Measurements from ENCODE around the gene MMP27.
"Not testable (repeated sequence)": the region's sequence is repeated elsewhere in the genome, so short reads cannot be mapped to it uniquely, and the experiment has no call there.

MMP27 gene

DNA sequence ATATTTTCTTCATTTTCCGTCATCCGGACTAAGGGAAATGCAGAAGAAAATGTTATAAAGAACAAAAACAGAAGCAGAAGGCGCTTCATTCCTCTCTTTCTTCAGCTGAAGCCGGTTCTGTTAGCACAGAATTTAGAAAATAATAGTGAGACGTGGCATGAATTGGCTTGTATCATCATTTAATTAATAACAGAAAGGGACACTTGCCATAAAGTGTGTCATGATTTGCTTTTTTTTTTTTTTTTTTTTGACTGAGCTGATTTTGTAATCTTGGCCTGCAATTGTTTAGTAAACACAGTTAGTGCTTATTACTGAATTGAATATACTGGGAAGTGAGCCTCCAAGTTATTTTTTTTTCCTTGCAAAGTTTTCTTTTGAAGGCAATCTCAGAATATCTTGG, at the start of gene MMP27:
TSS of gene MMP27 (minus strand) at position 144 of the 400 bp plus-strand sequence. CDS start at position 89, 55 bp downstream.
- no peak for DNase-seq

DNA sequence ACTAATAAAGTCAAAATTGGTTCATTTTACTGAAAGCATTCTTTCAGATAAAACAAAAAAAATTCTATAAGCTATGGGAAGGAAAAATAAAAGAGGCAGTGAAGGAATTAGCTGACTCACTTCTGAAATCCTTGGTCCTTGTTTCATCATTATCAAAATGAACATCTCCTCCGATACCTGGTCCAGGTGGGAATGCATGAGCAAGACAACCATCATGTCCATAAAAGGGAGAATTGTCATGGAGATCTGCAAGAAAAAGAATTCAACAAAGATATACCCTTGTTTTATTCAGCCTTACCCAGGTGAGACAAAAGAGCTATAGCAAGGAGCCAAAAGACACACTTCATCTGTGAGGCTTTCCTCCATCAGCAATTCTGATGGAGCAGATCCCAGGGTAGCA, 47.7 kb upstream of the MMP27 start:
- no peak for DNase-seq

- no peak for DNase-seq
These were observed 46.1 kb upstream of the MMP27 start for GRCh38 chr11:102751673-102752072.

GRCh38 chr11:102749101-102749722, 43.6 kb upstream of the MMP27 start:
- DNase-seq: no peak

- not testable (repeated sequence) for DNase-seq
These were observed 41.4 kb upstream of the MMP27 start for GRCh38 chr11:102746746-102747578.

DNA sequence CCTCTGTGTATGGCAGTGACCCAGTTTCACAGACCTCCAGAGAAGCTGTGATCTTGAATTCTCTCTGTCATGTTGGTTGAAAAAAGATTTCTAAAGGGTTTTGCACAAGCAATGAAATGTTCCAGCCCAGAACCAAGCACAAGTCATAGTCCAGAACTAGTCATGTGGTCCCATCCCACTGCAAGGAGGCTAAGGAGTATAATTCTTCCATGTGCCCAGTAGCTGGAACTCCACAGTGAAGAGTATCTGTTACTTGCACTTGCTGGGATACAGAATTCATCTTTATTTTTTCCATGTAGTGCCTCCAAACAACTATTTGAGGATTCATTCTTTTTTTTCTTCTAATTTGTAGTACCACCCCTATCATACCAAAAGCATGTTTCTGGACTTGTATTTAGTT, 29.1 kb upstream of the MMP27 start:
- no peak for DNase-seq

DNA sequence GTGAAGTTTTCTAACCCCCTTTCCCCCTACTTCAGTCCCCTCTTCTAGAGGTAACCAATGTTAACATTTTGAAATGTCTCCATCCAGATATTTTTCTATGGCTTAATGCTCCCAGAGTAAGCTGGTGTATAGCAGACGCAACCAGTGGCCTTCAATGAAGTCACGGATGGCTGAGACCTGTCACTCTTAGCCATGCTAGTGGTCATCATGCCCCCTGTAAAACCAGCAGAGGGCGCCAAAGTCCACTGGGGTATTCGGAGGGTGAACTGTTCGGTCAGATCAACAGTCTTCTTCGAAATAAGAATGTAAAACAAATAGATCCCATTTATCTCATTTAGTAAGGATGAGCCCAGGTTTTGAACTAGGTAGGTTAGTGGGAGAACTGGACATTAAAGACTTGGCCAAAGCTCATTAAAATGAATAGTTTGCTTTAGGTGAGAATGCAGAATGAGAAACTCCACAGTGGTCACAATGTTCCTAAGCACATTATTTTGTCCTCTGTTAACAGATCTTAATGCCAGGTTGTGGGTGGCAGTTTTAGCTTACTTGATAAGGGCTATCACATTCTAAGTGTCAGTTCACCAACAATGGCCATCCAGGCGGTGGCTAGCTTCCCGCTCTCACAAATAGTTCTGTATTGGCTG, 27.8 kb upstream of the MMP27 start:
- DNase-seq: peak; percentile 66

DNA sequence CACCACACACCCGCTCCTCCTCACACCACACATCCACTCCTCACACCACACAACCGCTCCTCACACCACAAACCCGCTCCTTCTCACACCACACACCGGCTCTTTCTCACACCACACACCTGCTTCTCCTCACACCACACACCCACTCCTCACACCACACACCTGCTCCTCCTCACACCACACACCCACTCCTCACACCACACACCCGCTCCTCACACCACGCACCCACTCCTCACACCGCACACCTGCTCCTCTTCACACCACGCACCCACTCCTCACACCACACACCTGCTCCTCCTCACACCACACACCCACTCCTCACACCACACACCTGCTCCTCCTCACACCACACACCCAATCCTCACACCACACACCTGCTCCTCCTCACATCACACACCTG, 25.4 kb upstream of the MMP27 start:
- not testable (repeated sequence) for DNase-seq

DNA sequence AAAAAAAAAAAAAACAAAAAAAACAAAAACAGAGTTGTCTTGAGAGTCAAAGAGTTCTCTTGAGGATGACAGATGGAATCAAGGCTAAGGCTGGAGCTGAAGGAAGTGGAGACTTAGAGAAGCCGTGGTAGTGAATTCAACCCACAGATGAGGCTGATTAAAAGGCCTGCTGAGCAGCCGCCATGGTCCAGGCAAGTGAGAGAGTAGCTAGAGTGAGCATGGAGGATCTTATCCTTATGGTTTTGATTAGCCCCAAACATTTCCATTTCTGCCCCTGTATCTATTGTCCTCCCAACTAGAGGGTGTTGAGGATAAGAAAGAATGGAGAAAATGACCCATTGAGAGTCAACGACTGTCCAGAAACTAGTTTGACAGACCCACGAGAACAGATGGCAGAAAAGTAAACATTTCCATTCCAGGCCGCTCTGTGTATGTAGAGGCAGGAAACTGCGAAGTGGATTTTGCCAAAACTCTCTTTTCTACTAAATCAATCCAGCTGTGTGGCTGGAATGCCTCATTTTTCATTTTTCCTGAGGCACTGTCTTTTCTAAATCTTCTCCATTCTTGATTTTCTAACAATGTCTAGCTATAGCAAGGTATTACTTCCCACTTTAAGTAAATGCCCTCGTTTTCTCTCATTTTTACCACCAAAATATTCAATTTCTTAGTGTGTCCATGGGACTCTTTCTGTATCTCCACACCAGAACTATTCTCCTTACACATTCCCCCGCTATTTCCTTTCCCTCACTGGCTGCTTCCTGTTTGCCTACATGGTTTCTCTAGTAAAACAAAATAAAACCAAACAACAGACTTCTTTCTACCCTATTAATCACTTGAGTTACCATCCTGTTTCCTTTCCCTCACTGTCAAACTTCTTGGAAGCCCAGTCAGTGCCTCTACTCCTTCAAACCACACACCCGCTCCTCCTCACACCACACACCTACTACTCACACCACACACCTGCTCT, 24.6 kb upstream of the MMP27 start:
- DNase-seq: no peak

DNA sequence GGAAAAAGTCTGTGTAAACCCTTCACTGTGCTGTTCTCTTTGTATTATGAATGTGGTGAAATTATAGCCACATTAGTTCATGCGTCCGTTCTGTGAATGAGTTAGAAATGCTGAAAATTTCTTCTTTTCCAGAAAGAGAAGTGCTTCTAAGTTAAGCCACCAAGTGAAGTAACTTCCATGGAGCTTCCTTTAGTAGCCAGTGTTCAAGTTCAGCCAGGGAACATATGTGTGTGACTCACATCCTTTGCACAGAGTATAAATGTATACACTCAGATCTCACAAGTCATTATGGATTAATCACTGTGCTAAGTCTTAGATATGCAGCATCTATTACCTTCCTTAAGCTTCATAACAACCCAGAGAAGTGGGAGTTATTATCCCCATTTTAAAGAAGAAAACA, 22.3 kb upstream of the MMP27 start:
- DNase-seq: no peak

GRCh38 chr11:102724904-102725500, 19.4 kb upstream of the MMP27 start, which contains the start of gene MMP8:
TSS of gene MMP8 (minus strand) at chr11:102724954. CDS start at chr11:102724855, 99 bp downstream.
- no peak for DNase-seq

DNA sequence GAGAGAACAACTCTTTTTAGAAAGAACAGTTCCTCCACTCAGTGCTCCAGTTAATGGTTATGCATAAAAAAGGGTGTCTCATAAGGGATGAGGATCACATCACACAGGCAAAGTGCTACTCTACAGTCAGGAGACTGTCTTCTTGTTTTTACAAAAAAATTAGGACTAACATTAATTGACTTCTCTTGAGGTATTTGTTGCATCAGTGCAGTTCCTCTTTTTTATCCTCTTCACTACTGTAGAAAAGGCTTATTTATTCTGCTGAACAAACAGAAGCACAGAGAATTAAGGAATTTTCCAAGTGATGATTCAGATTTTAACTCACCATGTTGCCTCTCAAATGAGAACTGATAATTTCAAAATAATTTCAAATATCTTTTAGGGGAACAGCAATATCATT, 17.3 kb upstream of the MMP27 start:
- peak; percentile 29 for DNase-seq

DNA sequence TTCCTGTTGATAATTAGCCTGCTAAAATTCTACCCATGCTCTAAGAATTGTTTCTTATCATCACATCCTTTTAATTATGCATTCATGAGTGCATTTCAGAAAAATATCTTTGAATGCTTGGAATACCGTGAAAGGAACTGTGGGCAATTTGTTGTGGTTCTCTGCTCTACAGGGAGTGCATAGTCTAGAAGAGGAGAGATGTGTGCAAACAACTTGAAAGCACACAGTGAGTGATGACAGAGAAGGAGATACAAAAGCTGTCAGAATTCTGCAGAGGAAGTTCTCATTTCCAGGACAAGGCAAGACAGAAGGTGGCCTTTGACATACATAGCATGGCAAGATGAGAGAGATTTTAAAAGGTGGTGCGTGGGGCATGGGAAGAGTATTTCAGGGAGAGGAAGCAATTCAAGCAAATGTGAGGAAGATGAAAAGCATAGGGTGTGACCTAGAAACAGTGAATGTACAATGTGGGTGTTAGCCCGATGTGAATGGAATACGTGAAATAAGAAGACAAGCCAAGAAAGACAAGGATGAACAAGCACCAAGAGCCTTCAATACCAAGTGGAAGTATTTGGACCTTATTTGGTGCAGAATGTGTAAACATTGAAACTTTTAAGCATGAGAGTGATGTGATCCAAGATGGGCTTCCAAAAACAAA, 14.2 kb upstream of the MMP27 start:
- no peak for DNase-seq

DNA sequence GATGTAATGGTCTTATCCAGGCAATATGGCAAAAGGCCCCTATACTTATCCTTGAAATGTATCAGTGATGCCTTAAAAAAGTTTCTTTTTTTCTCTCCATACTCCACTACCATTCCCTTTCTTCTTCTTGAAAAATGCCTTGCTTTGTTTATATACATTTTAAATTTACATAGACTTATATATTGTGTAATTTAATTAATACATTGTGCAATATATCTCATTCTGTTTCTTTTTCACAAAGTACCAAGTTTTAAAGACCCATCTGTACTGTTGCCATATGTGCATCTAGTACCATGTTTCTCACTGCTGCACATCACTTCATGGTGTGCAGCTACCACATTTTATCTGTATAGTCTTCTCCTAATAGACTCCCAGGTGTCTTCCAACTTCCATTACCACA, 11.7 kb upstream of the MMP27 start:
- DNase-seq: no peak

- no peak for DNase-seq
These were observed 11.0 kb upstream of the MMP27 start for GRCh38 chr11:102716527-102716926.

DNA sequence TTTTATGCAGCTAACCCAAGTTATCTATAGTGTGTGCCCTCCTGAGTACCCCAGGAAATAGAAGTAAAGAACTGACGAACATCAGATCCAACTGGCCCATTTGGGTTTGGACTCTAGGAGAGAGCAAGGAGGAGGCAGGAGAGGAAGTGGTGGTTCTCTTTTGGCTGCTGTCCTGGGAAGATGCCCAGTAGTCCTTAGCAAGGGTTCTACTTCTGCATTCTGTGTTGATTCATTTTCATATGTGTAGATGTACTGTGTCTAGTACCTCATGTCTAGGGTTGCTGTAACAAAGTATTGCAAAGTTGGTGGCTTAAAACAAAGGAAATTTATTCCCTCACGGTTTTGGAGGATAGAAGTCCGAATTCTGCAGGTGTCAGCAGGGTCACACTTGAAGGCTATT, 6.6 kb upstream of the MMP27 start:
- no peak for DNase-seq

DNA sequence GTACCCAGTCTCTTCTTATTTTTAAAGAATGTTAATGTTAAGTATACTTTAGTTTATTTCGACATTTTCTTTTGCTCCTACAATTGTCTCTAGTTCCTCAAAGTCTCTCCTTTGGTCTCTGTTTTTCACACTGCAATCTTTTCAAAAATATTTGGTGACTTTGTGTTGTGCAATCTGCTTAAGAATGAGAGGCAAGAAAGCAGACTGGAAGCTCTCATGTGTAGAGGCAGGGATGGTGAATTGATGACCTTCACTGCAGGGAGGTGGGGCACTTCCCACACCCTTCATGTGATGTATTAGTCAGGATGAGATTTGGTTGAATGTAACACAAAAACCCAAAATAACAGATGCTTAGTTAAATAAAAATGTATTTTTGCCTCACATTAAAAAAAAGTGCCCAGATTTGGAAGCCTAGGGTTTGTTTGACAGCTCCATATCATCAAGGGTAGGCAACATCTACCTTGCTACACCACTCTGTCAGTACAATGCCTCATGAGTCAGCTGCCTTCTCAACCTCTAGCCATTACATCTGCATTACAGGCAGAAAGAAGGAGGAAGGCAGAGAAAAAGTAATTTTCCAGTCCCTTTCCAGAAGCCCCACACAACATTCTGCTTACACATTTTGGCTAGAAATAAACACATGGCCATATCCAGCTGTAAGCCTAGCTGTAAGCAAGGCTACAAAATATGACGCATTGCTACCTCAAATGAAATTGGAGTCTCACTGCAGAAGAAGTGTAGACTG, 3.8 kb upstream of the MMP27 start:
- DNase-seq: no peak

DNA sequence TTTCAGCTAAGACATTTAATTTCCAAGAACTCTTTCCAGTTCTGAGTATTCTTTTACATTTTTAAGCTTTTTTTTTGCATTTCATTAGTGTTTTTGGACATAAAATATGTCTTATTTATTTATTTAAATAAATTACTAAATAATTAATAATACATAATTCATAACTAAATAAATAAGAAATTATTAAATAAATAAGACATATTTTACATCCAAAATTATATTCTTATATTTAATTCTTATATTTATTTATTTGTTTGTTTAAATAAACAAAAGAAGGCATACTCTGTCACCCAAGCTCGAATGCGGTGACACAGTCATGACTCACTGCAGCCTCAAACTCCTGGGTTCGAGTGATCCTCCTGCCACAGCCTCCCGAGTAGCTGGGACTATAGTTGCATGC, 3.1 kb upstream of the MMP27 start:
- no peak for DNase-seq

- DNase-seq: no peak
These were observed 728 bp downstream of the MMP27 start for GRCh38 chr11:102704841-102705240.

DNA sequence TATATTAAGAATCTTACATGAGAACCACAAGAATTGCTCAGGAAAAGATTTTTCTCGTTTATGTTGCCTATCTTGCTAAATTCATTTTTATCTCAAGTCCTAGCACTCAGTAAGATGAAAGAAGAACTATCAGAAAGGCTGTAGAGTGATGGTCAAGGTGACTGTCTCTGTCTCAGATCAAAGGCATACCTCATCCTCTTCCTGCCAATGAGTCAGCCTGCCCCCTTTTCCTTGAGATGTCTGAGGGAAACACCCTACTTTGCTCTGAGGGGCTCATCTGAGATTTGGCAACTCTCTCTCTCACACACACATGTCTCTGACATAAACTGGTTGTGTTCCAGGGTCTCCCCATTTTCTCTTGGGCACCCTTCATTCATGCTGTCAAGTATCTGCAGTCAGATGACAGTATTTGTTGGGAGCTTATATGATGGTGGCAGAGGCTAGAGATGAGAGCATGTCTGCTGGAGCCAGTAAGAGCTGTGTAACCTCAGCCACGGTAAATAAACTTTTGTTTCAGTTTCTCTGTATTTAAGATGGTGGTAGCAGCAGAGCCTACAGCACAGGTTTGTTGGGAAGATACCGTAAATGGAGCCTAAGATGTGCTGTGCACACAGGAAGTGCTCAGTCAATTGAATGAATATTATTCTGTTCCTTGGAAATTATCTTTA, 1.6 kb downstream of the MMP27 start:
- no peak for DNase-seq
